Fibroblast of skin of abdomen (primary cell): ENCODE data around the gene LNPEP.
A peak's percentile ranks its signal among the peaks of the same experiment; 100 is the strongest.

Experiments used
- DNase-seq: peaks from one replicate; pipeline ENCODE4 v3.0.0-alpha.2; 2013

LNPEP gene

GRCh38 chr5:96962540-96962991 lies 26.7 kb downstream of the LNPEP start:
- no peak for DNase-seq

- peak; percentile 57 for DNase-seq
Measured at GRCh38 chr5:96963267-96963666, 27.4 kb downstream of the LNPEP start.

- no peak for DNase-seq
Measured at GRCh38 chr5:96966801-96967200, 30.9 kb downstream of the LNPEP start.

- DNase-seq, result no peak
Measured at GRCh38 chr5:96967400-96967799, 31.5 kb downstream of the LNPEP start.

GRCh38 chr5:96968074-96968473 lies 32.2 kb downstream of the LNPEP start:
- DNase-seq, result peak; percentile 67

- no peak for DNase-seq
Measured at GRCh38 chr5:96968614-96969013, 32.7 kb downstream of the LNPEP start.

- no peak for DNase-seq
Measured at GRCh38 chr5:96969366-96969765, 33.5 kb downstream of the LNPEP start.

- no peak for DNase-seq
Measured at GRCh38 chr5:96972599-96973334, 36.9 kb downstream of the LNPEP start.

GRCh38 chr5:96973532-96974401 lies 37.9 kb downstream of the LNPEP start:
- no peak for DNase-seq

GRCh38 chr5:96975656-96976055 lies 39.8 kb downstream of the LNPEP start:
- no peak for DNase-seq

GRCh38 chr5:96977228-96977627 lies 41.3 kb downstream of the LNPEP start:
- no peak for DNase-seq

- DNase-seq, result peak; percentile 66
Measured at GRCh38 chr5:96978812-96979449, 43.1 kb downstream of the LNPEP start.

- DNase-seq, result no peak
Measured at GRCh38 chr5:96984506-96985192, 48.8 kb downstream of the LNPEP start.

GRCh38 chr5:96986450-96986849 lies 50.6 kb downstream of the LNPEP start:
- no peak for DNase-seq

GRCh38 chr5:96990102-96990501 lies 54.2 kb downstream of the LNPEP start:
- no peak for DNase-seq

- DNase-seq, result no peak
Measured at GRCh38 chr5:96991708-96992107, 55.8 kb downstream of the LNPEP start.

GRCh38 chr5:96993760-96994159 lies 57.9 kb downstream of the LNPEP start:
- no peak for DNase-seq

GRCh38 chr5:96994493-96994892 lies 58.6 kb downstream of the LNPEP start:
- DNase-seq, result no peak

- DNase-seq, result no peak
Measured at GRCh38 chr5:96995419-96995818, 59.5 kb downstream of the LNPEP start.

GRCh38 chr5:96997265-96997859 lies 61.5 kb downstream of the LNPEP start:
- DNase-seq, result peak; percentile 55

- no peak for DNase-seq
Measured at GRCh38 chr5:96999856-97000255, 64.0 kb downstream of the LNPEP start.

- no peak for DNase-seq
Measured at GRCh38 chr5:97000391-97000790, 64.5 kb downstream of the LNPEP start.
